GM21786 (cell line): ENCODE data around the gene TSPAN17.

Experiments used
- ATAC-seq: cut with Tn5 transposase; IDR thresholded peaks from one replicate; pipeline ENCODE4 v1.9.1; 2021; ENCODE audit not compliant: unreplicated experiment

Gene TSPAN17

DNA sequence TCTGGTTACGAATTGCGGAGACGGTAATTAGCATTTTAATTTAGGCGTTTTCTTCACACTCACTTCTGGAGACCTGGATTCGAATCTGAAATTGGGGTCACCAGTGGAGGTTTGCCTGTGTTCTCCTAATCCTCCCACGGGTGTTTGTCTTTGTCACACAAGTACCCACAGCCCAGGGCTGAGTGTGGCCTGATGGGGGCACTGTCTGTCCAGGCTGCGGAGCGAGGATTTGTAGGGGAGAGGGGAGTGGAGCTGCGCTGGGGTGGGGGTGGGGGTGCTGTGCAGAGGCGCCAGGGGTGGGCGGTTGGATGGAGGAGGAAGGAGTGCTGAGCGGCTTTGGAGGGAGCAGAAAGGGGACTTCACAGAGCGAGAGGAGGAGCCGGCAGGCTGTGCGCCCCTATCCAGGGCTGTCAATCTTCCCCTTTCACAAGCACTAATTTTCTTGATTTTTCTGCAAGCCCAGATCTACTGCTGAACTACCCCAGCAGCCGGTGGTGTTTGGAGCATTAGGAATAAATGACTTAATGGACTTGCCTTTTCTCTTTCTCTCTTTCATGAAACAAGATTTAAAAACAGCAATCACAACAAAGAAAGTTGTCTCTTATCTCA lies 53.1 kb downstream of the TSPAN17 start:
- no peak for ATAC-seq

- no peak for ATAC-seq
These were observed 55.7 kb downstream of the TSPAN17 start for GRCh38 chr5:176702671-176703641.

- no peak for ATAC-seq
These were observed 56.6 kb downstream of the TSPAN17 start for GRCh38 chr5:176703857-176704256.

GRCh38 chr5:176704355-176704754 lies 57.1 kb downstream of the TSPAN17 start:
- no peak for ATAC-seq

DNA sequence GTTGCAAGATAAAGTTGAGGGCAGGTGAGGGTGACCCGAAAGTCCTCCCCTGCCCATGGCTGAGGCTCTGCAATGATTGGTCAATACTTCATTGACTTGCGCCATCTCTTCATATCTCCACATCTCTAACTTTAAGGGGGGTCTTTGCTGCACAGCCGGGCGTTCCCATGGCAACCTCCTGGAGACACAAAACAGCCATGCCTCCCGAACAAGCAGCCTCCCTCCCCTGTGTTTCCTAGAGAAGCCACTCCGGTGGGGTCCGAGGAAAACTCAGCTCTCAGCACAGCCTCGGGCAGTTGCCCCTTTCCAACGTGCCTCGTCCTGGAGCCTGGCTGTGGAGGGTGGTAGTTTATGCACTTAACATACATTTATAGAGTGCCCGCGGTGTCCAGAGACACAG lies 57.5 kb downstream of the TSPAN17 start:
- no peak for ATAC-seq
